HG02973 (cell line): ENCODE data around the gene EFEMP2.
"Not testable (repeated sequence)": the region's sequence is repeated elsewhere in the genome, so short reads cannot be mapped to it uniquely, and the experiment has no call there.

ENCODE experiments used
- ATAC-seq: cut with Tn5 transposase; IDR thresholded peaks from one replicate; pipeline ENCODE4 v1.9.1; 2021; ENCODE audit warnings: moderate library complexity; ENCODE audit not compliant: unreplicated experiment

EFEMP2 gene

DNA sequence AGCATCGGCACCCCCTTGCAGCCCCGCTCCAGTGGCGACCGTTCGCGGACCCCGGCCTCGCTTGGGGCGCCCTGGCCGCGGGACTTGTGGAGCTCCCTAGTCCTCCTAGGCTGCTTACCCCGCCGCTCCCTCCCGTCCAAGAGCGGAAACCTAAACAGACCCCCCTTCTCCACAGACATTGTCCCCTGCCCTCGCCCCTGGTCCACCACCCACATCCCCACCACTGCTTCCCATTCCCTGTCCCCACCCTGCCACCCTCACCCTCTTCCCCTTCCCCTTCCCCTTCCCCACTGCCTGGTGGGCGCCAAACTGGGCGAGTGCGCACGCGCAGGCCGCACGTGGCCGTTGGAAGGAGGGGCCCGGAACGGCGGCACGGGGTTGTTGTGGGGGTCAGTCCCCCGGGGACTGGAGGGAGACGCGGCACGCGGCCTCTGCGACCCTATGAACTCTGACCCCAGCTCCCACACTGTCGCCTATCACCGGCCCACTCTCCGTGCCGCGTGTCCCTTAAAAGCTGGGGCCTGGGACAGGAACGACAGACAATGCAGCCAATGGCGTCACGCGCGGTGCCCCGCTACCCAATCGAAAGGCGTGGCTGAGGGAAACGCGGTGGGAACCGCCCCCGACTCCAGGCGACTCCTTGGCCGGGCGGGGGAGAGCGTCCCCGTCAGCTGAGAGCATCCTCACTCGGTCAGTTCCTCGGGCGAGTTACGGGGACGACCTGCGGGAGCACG lies 39.1 kb downstream of the EFEMP2 start, which contains the start of gene SNX32:
Gene SNX32 (plus strand): TSS at position 667 of the 734 bp plus-strand sequence. CDS start 103 bp downstream, outside the sequence.
- peak; percentile 78 for ATAC-seq

DNA sequence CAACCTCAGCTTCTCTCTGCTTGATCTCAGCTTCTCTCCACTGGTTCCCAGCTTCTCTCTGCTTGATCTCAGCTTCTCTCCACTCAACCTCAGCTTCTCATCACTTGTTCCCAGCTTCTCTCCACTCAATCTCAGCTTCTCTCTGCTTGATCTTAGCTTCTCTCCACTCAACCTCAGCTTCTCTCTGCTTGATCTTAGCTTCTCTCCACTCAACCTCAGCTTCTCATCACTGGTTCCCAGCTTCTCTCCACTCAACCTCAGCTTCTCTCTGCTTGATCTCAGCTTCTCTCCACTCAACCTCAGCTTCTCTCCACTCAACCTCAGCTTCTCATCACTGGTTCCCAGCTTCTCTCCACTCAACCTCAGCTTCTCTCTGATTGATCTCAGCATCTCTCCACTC lies 40.4 kb downstream of the EFEMP2 start:
- ATAC-seq = not testable (repeated sequence)

DNA sequence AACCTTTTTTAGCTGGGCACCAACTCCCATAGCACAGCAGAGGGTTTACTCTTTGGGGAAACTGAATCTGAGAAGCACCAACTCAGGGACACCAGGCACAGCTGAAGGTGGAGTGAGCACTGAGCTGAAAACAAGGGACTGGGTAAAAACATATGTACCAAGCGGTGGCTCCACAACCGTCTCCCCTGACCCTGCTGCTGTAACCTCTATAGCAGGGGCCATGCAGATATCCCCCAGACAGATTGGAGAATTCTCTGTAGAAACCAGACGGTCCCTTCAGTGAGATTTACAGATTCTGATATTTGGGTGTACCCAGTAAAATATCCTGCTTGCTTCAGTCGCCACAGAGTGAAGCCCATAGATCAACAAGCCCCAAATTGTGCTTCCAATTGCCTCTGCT lies 43.1 kb downstream of the EFEMP2 start:
- ATAC-seq = no peak

DNA sequence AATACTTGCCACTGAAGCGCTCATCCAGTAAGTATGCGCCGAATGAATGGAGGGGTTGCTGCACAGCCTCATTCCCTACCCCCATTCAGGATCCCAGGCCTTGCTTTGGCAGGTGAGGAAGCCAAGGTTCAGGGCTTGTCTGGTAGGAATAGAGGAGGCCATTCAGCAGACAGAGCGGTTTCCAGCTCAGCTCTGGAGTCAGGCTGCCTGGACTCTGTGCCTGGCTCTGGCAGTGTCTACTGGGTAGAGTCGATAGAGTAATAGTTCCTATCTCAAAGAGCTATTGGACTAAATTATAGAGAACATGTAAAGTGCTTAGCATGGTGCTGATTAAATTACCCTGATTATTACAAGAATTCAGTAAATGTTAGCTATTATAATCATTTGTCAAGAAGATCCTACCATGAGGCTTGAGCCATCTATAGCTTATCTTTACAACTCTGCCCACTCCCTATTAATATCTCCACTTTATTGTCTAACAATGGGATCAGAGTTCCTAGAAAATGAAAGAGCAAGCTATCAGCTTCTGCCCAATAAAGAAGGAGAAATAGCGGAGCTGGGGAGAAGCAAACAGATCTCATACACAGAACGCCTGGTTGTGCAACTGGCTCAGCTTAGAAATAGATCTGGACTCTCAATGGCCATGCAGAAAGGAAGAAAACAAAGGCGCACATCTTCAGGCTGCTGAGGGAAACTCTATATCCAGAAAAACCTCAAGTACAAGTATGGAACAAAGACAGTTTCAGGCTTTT lies 45.4 kb downstream of the EFEMP2 start:
- ATAC-seq = no peak

DNA sequence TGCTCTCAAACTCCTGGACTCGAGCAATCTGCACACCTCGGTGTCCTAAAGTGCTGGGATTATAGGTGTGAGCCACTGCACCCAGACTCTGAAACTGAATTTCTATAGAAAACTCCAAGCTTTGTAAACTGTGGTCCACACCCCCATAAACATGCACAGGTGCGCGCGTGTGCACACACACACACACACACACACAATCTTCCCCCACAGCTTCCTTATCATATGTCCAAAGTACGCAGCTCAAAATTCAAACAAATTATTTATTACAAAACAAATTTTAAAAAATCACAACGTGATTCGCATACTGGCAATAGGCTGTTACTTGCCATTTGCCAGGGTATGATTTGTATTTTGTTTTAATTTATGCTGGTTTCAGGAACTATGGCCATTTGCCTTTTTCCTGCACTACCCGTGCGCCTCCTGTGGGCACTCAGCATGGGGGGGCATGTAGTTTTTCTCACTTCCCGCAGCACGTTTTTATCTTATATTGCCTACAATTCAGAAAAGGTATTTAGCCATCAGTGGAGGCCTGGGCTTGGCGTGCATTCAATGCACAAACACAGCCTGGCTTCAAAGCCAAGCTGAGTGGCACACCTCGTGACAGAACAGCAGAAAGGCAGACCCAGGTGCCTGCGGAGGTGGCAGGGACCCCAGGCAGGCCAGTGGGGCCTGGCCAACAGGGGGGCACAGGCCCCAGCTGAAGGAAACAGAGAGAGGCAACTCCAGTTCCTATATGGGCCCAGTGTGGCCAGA lies 49.6 kb downstream of the EFEMP2 start:
- ATAC-seq = no peak

DNA sequence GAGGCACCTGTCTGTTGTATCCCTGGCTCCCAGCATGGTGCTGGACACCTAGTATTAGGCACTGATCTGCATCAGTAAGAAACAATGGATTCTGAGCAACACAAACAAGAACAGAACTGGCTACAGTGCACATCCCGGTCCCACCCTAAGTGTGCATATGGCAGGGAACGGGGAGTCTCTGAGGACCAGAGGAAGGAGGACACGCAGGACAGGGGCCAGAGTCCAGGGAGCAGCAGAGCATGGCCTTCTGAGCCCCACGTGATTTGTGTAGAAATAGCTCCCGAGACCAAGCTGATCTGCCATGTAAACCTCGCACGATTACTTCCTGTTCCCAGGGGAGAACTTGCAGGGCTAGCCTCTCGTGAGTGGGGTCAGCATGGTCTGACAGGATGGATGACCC lies 51.5 kb downstream of the EFEMP2 start:
- no peak for ATAC-seq

DNA sequence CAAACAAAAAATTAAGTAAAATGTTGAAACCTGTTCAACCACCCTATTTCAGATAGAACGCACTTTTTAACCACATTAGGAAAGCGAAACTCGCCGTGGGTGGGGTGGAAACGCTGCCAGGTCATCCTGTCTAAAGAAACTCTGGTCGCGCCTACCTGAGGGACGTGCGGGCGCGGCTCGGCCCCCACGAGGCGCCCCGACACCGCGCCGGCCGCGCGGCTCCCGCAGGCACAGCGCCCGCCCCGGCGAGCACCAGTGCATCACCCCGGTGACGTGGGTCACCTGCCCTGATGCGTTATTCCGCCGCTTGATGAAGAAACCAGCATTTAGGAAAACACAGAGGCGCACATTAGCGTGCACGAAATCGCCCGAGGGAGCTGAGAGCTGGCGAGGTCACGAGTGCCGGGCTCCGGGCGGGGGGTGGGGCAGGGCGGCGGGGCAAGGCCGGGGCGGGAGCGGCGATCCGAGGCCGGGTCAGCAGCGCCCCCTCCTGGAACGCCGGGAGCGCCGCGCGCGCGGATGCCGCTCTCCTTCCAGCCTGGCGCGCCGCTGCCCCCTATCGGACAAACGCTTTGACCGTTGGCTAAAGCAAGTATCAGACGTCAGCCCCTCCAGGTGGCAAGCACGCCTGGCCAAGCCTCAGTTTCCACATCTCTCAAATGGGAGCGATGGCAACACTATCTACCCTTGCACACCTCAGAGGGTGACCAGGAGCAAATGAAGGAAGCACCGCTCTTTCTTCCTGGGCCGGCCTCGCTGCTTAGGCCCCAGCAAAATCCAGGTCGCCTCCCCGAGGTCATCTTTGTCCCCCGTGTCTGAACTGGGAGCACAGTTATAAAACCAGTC lies 54.5 kb downstream of the EFEMP2 start:
- peak; percentile 68 for ATAC-seq

DNA sequence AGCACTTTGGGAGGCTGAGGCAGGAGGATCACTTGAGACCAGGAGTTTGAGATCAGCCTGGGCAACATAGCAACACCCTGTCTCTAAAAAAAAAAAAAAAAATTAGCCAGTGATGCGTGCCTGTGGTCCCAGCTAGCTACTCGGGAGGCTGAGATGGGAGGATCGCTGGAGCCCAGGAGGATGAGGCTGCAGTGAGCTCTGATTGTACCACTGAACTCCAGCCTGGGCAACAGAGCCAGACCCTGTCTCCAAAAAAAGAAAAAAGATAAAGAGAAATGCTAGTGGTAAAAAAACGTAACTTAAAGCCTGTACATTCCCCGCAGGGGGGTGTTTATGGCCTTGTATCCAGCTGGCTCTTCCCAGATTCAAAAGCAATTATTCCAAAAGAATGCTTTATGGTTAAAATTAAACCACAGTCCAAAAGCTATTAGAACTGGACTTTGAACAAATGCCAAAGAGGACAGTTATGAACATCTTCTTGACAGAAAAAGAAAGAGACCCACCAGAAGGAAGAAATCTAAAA lies 55.2 kb downstream of the EFEMP2 start:
- no peak for ATAC-seq

DNA sequence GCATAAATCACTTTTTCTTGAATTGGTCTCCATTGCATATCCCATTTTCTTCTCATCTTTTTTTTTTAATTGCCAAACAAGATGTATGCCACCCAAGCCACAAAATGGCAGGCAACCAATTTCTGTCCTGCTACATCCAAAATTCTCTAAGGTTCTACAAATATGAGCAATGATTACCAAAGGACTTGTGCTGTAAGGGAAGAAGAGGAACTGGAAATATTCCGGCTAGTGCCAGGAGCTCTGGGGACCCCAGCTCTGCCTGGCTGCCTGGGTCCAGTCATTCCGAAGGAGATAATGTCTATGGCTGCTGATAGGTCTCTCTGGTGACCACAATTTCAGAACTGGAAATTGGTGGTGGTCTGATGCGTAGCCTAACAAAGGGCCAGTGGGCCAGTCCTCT lies 55.9 kb downstream of the EFEMP2 start:
- ATAC-seq = no peak
